Activated CD4-positive, alpha-beta T cell treated with anti-CD3 and anti-CD28 coated beads, Interleukin-2, amount 10 ng/mL, durations not matched to agents 24 days and 14 days (primary cell): ENCODE measurements around the gene CBLN3. TPM values are rescaled to one million over a fixed set of nuclear protein-coding genes. Genes with fewer than 3 reads are reported as not detected.

ENCODE experiments used
- DNase-seq: peaks from one replicate; pipeline ENCODE4 v3.0.0; 2022
- H3K27ac Mint-ChIP-seq: one replicate; pipeline ENCODE4 v1.8.0; 2022; ENCODE audit warnings: mild to moderate bottlenecking, mixed read lengths
- H3K27me3 Mint-ChIP-seq: one replicate; pipeline ENCODE4 v1.8.0; 2022; ENCODE audit warnings: mixed read lengths
- H3K36me3 Mint-ChIP-seq: one replicate; pipeline ENCODE4 v1.8.0; 2022; ENCODE audit warnings: low read depth, mild to moderate bottlenecking, mixed read lengths
- H3K4me1 Mint-ChIP-seq: one replicate; pipeline ENCODE4 v1.8.0; 2021; ENCODE audit warnings: mixed read lengths
- H3K4me3 Mint-ChIP-seq: one replicate; pipeline ENCODE4 v1.8.0; 2022; ENCODE audit warnings: mild to moderate bottlenecking, moderate library complexity, mixed read lengths
- H3K9me3 Mint-ChIP-seq: one replicate; pipeline ENCODE4 v1.8.0; 2021; ENCODE audit warnings: mixed read lengths
- intact Hi-C: fragments of 100-400 bp; cut with micrococcal nuclease; formaldehyde crosslinking; loops from one replicate; pipeline ENCODE4 v1.15.1; 2023
- total RNA-seq: library from RNA; stranded (reverse); gene quantifications from 2 replicates; pipeline ENCODE4 v1.2.3, GENCODE V29; 2022

The CBLN3 gene
- total RNA-seq, 1 donor from 2014 or later, result 4.5 TPM

GRCh38 chr14:24443053-24443665 lies 13.7 kb upstream of the CBLN3 start:
- Mint-ChIP-seq H3K4me1 (peaks cover 44% of the 10 kb centered on the region), H3K36me3 (peaks cover 47% of the 10 kb centered on the region)
- intact Hi-C loops, result loop anchor here (2.0 to 10.0 kb wide), 5 partner anchors 132 to 878 kb away; partner anchors contain the start of genes AP1G2, GZMB, LTB4R and LTB4R2

GRCh38 chr14:24442240-24443052 lies 13.0 kb upstream of the CBLN3 start, which contains the start of gene SDR39U1:
SDR39U1 (minus strand) TSS chr14:24442776; CDS start chr14:24442769, 7 bp downstream.
- peaks cover 4% of the 10 kb centered on the region for H3K27me3 Mint-ChIP-seq
- intact Hi-C loops, result loop anchor here (1.0 to 10.0 kb wide), 8 partner anchors 11 to 878 kb away; partner anchors contain the start of genes AP1G2, GZMB, LTB4R and LTB4R2
- H3K9me3 Mint-ChIP-seq, result peaks cover 5% of the 10 kb centered on the region
- peaks cover 53% of the 10 kb centered on the region for H3K36me3 Mint-ChIP-seq
- peaks cover 49% of the 10 kb centered on the region for H3K4me1 Mint-ChIP-seq
- peak within 1 kb of the TSS; percentile 98 for H3K4me3 Mint-ChIP-seq
- H3K27ac Mint-ChIP-seq, result peak within 1 kb of the TSS; percentile 99
- DNase-seq, result peak; percentile 99

More at GRCh38 chr14:24443053-24443665, 13.7 kb upstream of the CBLN3 start:
- Mint-ChIP-seq H3K27ac (peak overlapping the region; percentile 99), H3K4me3 (peak overlapping the region; percentile 98), H3K27me3 (peaks cover 4% of the 10 kb centered on the region), H3K9me3 (peaks cover 5% of the 10 kb centered on the region)
- DNase-seq, result no peak

- no peak for DNase-seq
- intact Hi-C loops, result loop anchor here (1.0 to 10.0 kb wide), 8 partner anchors 11 to 877 kb away; partner anchors contain the start of genes AP1G2, GZMB, LTB4R and LTB4R2
- Mint-ChIP-seq H3K27ac (peak overlapping the region; percentile 99), H3K27me3 (peaks cover 4% of the 10 kb centered on the region), H3K4me3 (peak overlapping the region; percentile 98), H3K9me3 (peaks cover 5% of the 10 kb centered on the region), H3K4me1 (peaks cover 55% of the 10 kb centered on the region), H3K36me3 (peaks cover 56% of the 10 kb centered on the region)
Observed at GRCh38 chr14:24441904-24442239, 12.4 kb upstream of the CBLN3 start.

- Mint-ChIP-seq H3K4me3 (peak overlapping the region; percentile 98), H3K36me3 (peaks cover 58% of the 10 kb centered on the region), H3K4me1 (peaks cover 59% of the 10 kb centered on the region), H3K9me3 (peaks cover 5% of the 10 kb centered on the region), H3K27me3 (peaks cover 4% of the 10 kb centered on the region), H3K27ac (peak overlapping the region; percentile 99)
- DNase-seq, result peak; percentile 60
- intact Hi-C loops, result loop anchor here (5.0 to 10.0 kb wide), 2 partner anchors 191 to 877 kb away; partner anchors contain the start of genes AP1G2 and GZMB
Observed at GRCh38 chr14:24441485-24441884, 12.0 kb upstream of the CBLN3 start.

GRCh38 chr14:24440606-24441399 lies 11.3 kb upstream of the CBLN3 start:
- Mint-ChIP-seq H3K4me3 (peak overlapping the region; percentile 98), H3K36me3 (peaks cover 60% of the 10 kb centered on the region), H3K4me1 (peaks cover 62% of the 10 kb centered on the region), H3K27ac (peak overlapping the region; percentile 37), H3K9me3 (peaks cover 5% of the 10 kb centered on the region), H3K27me3 (peaks cover 4% of the 10 kb centered on the region)
- intact Hi-C loops, result loop anchor here (5.0 to 10.0 kb wide), 2 partner anchors 191 to 876 kb away; partner anchors contain the start of genes AP1G2 and GZMB
- no peak for DNase-seq

GRCh38 chr14:24439830-24440605 lies 10.6 kb upstream of the CBLN3 start:
- H3K4me3 Mint-ChIP-seq, result no peak overlapping the region
- peaks cover 65% of the 10 kb centered on the region for H3K4me1 Mint-ChIP-seq
- peak; percentile 59 for DNase-seq
- peaks cover 2% of the 10 kb centered on the region for H3K27me3 Mint-ChIP-seq
- intact Hi-C loops, result loop anchor here (5.0 to 10.0 kb wide), 3 partner anchors 192 to 875 kb away; partner anchors contain the start of genes AP1G2, DCAF11, GZMB and NRL
- peaks cover 5% of the 10 kb centered on the region for H3K9me3 Mint-ChIP-seq
- H3K36me3 Mint-ChIP-seq, result peaks cover 65% of the 10 kb centered on the region
- H3K27ac Mint-ChIP-seq, result peak overlapping the region; percentile 2

GRCh38 chr14:24439257-24439656 lies 9.8 kb upstream of the CBLN3 start:
- H3K36me3 Mint-ChIP-seq, result peaks cover 71% of the 10 kb centered on the region
- H3K27ac Mint-ChIP-seq, result peak overlapping the region; percentile 2
- peaks cover 5% of the 10 kb centered on the region for H3K9me3 Mint-ChIP-seq
- intact Hi-C loops, result loop anchor here (10.0 kb wide), 1 partner anchor 324 kb away; the partner anchor contains the start of genes DCAF11 and NRL
- peaks cover 2% of the 10 kb centered on the region for H3K27me3 Mint-ChIP-seq
- H3K4me1 Mint-ChIP-seq, result peaks cover 66% of the 10 kb centered on the region
- H3K4me3 Mint-ChIP-seq, result no peak overlapping the region
- DNase-seq, result peak; percentile 54

GRCh38 chr14:24438223-24439097 lies 9.0 kb upstream of the CBLN3 start:
- no peak overlapping the region for H3K4me3 Mint-ChIP-seq
- intact Hi-C loops, result loop anchor here (10.0 kb wide), 1 partner anchor 324 kb away; the partner anchor contains the start of genes DCAF11 and NRL
- peaks cover 67% of the 10 kb centered on the region for H3K4me1 Mint-ChIP-seq
- DNase-seq, result peak; percentile 50
- peaks cover 2% of the 10 kb centered on the region for H3K27me3 Mint-ChIP-seq
- peak overlapping the region; percentile 17 for H3K27ac Mint-ChIP-seq
- peaks cover 4% of the 10 kb centered on the region for H3K9me3 Mint-ChIP-seq
- peaks cover 73% of the 10 kb centered on the region for H3K36me3 Mint-ChIP-seq

GRCh38 chr14:24437736-24438067 lies 8.2 kb upstream of the CBLN3 start:
- intact Hi-C loops, result loop anchor here (10.0 kb wide), 1 partner anchor 323 kb away; the partner anchor contains the start of genes DCAF11 and NRL
- peak overlapping the region; percentile 75 for H3K27ac Mint-ChIP-seq
- peak; percentile 53 for DNase-seq
- H3K4me1 Mint-ChIP-seq, result peaks cover 65% of the 10 kb centered on the region
- H3K36me3 Mint-ChIP-seq, result peaks cover 75% of the 10 kb centered on the region
- H3K9me3 Mint-ChIP-seq, result no peaks in the 10 kb centered on the region
- peaks cover 2% of the 10 kb centered on the region for H3K27me3 Mint-ChIP-seq
- peak overlapping the region; percentile 24 for H3K4me3 Mint-ChIP-seq

- Mint-ChIP-seq H3K4me3 (peak overlapping the region; percentile 58), H3K27me3 (no peaks in the 10 kb centered on the region), H3K36me3 (peaks cover 71% of the 10 kb centered on the region), H3K4me1 (peaks cover 61% of the 10 kb centered on the region), H3K27ac (peak overlapping the region; percentile 77), H3K9me3 (no peaks in the 10 kb centered on the region)
- peak; percentile 72 for DNase-seq
- intact Hi-C loops, result loop anchor here (10.0 kb wide), 1 partner anchor 322 kb away; the partner anchor contains the start of genes DCAF11 and NRL
Observed at GRCh38 chr14:24437020-24437735, 7.7 kb upstream of the CBLN3 start.

- Mint-ChIP-seq H3K27ac (peak overlapping the region; percentile 77), H3K4me3 (peak overlapping the region; percentile 58), H3K27me3 (no peaks in the 10 kb centered on the region), H3K4me1 (peaks cover 62% of the 10 kb centered on the region), H3K9me3 (no peaks in the 10 kb centered on the region), H3K36me3 (peaks cover 72% of the 10 kb centered on the region)
- intact Hi-C loops, result loop anchor here (1.0 to 10.0 kb wide), 2 partner anchors 103 to 322 kb away; partner anchors contain the start of genes DCAF11 and NRL
- DNase-seq, result peak; percentile 83
Observed at GRCh38 chr14:24436355-24437019, 7.0 kb upstream of the CBLN3 start.
